Stomach (tissue), 9 donors: ENCODE data around the gene ZMAT3. TPM values are rescaled to one million over a fixed set of nuclear protein-coding genes. Genes with fewer than 3 reads are reported as not detected.

Experiments
- DNase-seq, 2 donors: peaks; one replicate each; pipeline versions ENCODE4 v3.0.0 to v3.0.0-alpha.2; 2013 to 2019
- H3K27ac ChIP-seq, 5 donors: fragments of 200-600 bp in 4 of 5; sonication (generic) in 4 of 5; one replicate each; pipeline ENCODE4 v1.5.1; 2013 to 2019; ENCODE audit warnings: mild to moderate bottlenecking in 1 of 5, moderate library complexity in 1 of 5
- H3K27me3 ChIP-seq, 3 donors: fragments of 200-600 bp; sonication (generic); one replicate each; pipeline ENCODE4 v1.5.1; 2017 to 2019; ENCODE audit warnings: mixed run types in 1 of 3
- H3K36me3 ChIP-seq, 4 donors: fragments of 200-600 bp; sonication (generic); 1 replicate in 3 of 4; 2 replicates in 1 of 4; pipeline ENCODE4 v1.5.1; 2016 to 2019
- H3K4me1 ChIP-seq, 4 donors: fragments of 200-600 bp; sonication (generic); one replicate each; pipeline ENCODE4 v1.5.1; 2016 to 2019
- H3K4me3 ChIP-seq, 4 donors: fragments of 200-600 bp; sonication (generic) in 3 of 4; one replicate each; pipeline ENCODE4 v1.5.1; 2016 to 2019; ENCODE audit warnings: mild to moderate bottlenecking in 1 of 4
- H3K9me3 ChIP-seq, 4 donors: fragments of 200-600 bp; sonication (generic); one replicate each; pipeline ENCODE4 v1.5.1; 2016 to 2019
- CTCF ChIP-seq, 7 experiments: fragments of 450-650 bp in 4 of 7; fragments of 200-600 bp in 3 of 7; sonication (generic) in 3 of 7; IDR thresholded peaks; one replicate each; pipeline ENCODE4 v1.5.1; 2016 to 2019; ENCODE audit warnings: antibody characterized with exemption in 7 of 7, control low read depth in 2 of 7, mild to moderate bottlenecking in 1 of 7
- EP300 ChIP-seq: sonication (generic); formaldehyde crosslinking; IDR thresholded peaks from one replicate; pipeline ENCODE4 v1.6.1; 2017; ENCODE audit warnings: antibody characterized with exemption
- POLR2A ChIP-seq, 4 donors: fragments of 450-650 bp; IDR thresholded peaks; one replicate each; pipeline ENCODE4 v1.6.1; 2016; ENCODE audit warnings: antibody characterized with exemption in 4 of 4, control low read depth in 2 of 4, mild to moderate bottlenecking in 1 of 4, moderate library complexity in 1 of 4
- POLR2AphosphoS5 ChIP-seq, 3 donors: sonication (generic); formaldehyde crosslinking; IDR thresholded peaks; one replicate each; pipeline ENCODE4 v1.6.1; 2016; ENCODE audit warnings: antibody characterized with exemption in 3 of 3
- WGBS, 5 donors: extraction: QIAGEN DNeasy Blood & Tissue Kit in 3 of 5; methylation state at CpG; one replicate each; pipeline versions ENCODE4 v1.1.5 to v1.1.7; 2013 to 2018; 5-methylcytosine and 5-hydroxymethylcytosine counted together
- intact Hi-C: fragments of 100-400 bp; cut with DNase I; formaldehyde crosslinking; loops from one replicate; pipeline ENCODE4 v1.15.1; 2023; ENCODE audit warnings: low total_unique reads
- polyA plus RNA-seq, 3 donors: library from polyadenylated mRNA; stranded (reverse); fragments of 200-250 nt; gene quantifications; one replicate each; pipeline ENCODE4 v1.2.3, GENCODE V29; 2013
- total RNA-seq, 5 donors: library from RNA; depleted of rRNA; stranded (reverse); fragments of >200 nt; gene quantifications; one replicate each; pipeline versions ENCODE4 v1.1.0 to v1.2.3, GENCODE V29; 2014 to 2016
- donor health status: healthy with polysubstance abuse.
- donor health status: Bipolar disorder and iron deficiency.
- donor health status: healthy.

The ZMAT3 gene
- total and polyA plus RNA-seq, 8 donors = 1.4 to 19.8 (median 6.5) TPM

- Histone ChIP-seq H3K4me1 (no peaks in the 10 kb centered on the region), H3K27ac (no peak overlapping the region), H3K27me3 (no peaks in the 10 kb centered on the region), H3K9me3 (peaks cover 19 to 69% (median 43%) of the 10 kb centered on the region in 4 donors), H3K4me3 (no peak overlapping the region), H3K36me3 (peaks cover 0 to 4% (median 0%) of the 10 kb centered on the region in 4 donors)
- DNase-seq = no peak
- WGBS, 5 donors = 36 to 48% (median 42%) methylated on average over 2 of the region's 2 CpGs
- no peak for TF ChIP-seq POLR2A (IDR thresholded peaks at IDR 0.05)
- no peak for TF ChIP-seq CTCF (IDR thresholded peaks at IDR 0.05)
- no peak for TF ChIP-seq EP300
- no peak for TF ChIP-seq POLR2AphosphoS5 (IDR thresholded peaks at IDR 0.05)
- intact Hi-C loops = no loop called here
These were observed 85.2 kb downstream of the ZMAT3 start for GRCh38 chr3:178986456-178986855.

- H3K4me1 ChIP-seq = no peaks in the 10 kb centered on the region
- 71 to 85% (median 79%) methylated on average over 4 of the region's 4 CpGs for WGBS, 5 donors
- intact Hi-C loops = no loop called here
- H3K9me3 ChIP-seq = peaks cover 3 to 31% (median 15%) of the 10 kb centered on the region in 4 donors
- DNase-seq = no peak
- H3K36me3 ChIP-seq = no peaks in the 10 kb centered on the region
- TF ChIP-seq POLR2AphosphoS5 (IDR thresholded peaks at IDR 0.05) = no peak
- TF ChIP-seq POLR2A (IDR thresholded peaks at IDR 0.05) = no peak
- no peak for TF ChIP-seq CTCF (IDR thresholded peaks at IDR 0.05)
- no peak for TF ChIP-seq EP300
- H3K27ac ChIP-seq = no peak overlapping the region
- no peak overlapping the region for H3K4me3 ChIP-seq
- H3K27me3 ChIP-seq = no peaks in the 10 kb centered on the region
These were observed 89.5 kb downstream of the ZMAT3 start for GRCh38 chr3:178982137-178982536.

GRCh38 chr3:178975320-178975719, 96.3 kb downstream of the ZMAT3 start:
- TF ChIP-seq POLR2AphosphoS5 (IDR thresholded peaks at IDR 0.05) = no peak
- no peak for TF ChIP-seq POLR2A (IDR thresholded peaks at IDR 0.05)
- no peak for TF ChIP-seq EP300
- TF ChIP-seq CTCF (IDR thresholded peaks at IDR 0.05) = no peak
- intact Hi-C loops = no loop called here
- peaks cover 0 to 15% (median 10%) of the 10 kb centered on the region in 4 donors for H3K9me3 ChIP-seq
- no peak for DNase-seq
- no peaks in the 10 kb centered on the region for H3K27me3 ChIP-seq
- no peak overlapping the region for H3K4me3 ChIP-seq
- 54 to 72% (median 66%) methylated on average over 2 of the region's 2 CpGs for WGBS, 5 donors
- no peaks in the 10 kb centered on the region for H3K36me3 ChIP-seq
- H3K27ac ChIP-seq = no peak overlapping the region
- no peaks in the 10 kb centered on the region for H3K4me1 ChIP-seq

- TF ChIP-seq POLR2AphosphoS5 (IDR thresholded peaks at IDR 0.05) = no peak
- TF ChIP-seq EP300 = no peak
- no peak for TF ChIP-seq CTCF (IDR thresholded peaks at IDR 0.05)
- no peak for TF ChIP-seq POLR2A (IDR thresholded peaks at IDR 0.05)
- no peak overlapping the region for H3K27ac ChIP-seq
- no peaks in the 10 kb centered on the region for H3K27me3 ChIP-seq
- H3K9me3 ChIP-seq = peaks cover 0 to 15% (median 10%) of the 10 kb centered on the region in 4 donors
- H3K4me3 ChIP-seq = no peak overlapping the region
- H3K36me3 ChIP-seq = no peaks in the 10 kb centered on the region
- intact Hi-C loops = no loop called here
- 17 to 38% (median 33%) methylated on average over 1 of the region's 1 CpG for WGBS, 5 donors
- DNase-seq = no peak
- H3K4me1 ChIP-seq = peaks cover 4 to 11% (median 8%) of the 10 kb centered on the region in 4 donors
These were observed 100.0 kb downstream of the ZMAT3 start for GRCh38 chr3:178971614-178972013.
